Bladder microvascular endothelial cell (primary cell): Measurements from ENCODE around the gene RPS19BP1. TPM values are rescaled to one million over a fixed set of nuclear protein-coding genes. Genes with fewer than 3 reads are reported as not detected.

ENCODE experiments used
- total RNA-seq: library from RNA; depleted of rRNA; stranded (reverse); fragments of >200 nt; gene quantifications from 2 replicates; pipeline ENCODE4 v1.2.3, GENCODE V29; 2014

RPS19BP1 gene, protein sequence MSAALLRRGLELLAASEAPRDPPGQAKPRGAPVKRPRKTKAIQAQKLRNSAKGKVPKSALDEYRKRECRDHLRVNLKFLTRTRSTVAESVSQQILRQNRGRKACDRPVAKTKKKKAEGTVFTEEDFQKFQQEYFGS
- 49.6 and 59.9 TPM in 2 replicates for total RNA-seq

DNA sequence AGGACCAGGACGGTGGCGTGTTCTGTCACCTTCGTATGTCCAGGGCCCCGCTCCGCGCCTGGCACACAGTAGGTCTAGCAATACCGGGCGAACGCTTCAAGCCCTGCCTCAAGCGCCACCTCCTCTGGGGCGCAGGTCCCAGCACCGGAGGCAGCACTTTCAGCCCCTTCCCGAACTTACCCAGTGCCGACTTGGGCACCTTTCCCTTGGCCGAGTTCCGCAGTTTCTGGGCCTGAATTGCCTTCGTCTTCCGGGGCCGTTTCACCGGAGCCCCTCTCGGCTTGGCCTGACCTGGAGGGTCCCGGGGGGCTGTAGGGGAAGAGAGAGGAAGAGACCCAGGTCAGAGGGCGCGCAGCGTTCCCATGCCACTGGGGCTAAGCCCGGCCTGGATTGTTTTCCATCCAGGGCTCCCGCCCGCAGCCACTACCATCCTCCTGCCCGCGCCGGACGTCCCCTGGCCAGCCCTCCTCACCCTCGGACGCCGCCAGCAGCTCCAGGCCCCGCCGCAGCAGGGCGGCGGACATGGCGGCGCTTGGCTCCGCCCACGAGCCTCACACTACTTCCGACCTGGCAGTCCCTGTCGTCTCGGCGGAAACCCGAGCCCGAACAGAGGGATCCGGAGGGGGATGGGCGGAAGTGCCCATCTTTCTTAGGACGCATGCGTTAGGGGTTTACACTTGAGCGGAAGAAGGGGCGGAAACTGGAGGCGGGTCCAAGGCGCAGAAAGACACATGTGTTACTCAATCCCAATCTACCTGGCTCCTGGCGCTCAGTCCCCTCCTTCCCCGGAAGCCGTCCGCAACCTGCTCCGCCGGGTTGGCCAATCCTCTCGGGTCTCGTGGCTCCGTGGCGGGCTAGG lies at the start of gene RPS19BP1:
Gene RPS19BP1, minus strand, starts transcription at position 534 of the 859 bp plus-strand sequence. Its CDS starts 10 bp downstream, at position 524.

DNA sequence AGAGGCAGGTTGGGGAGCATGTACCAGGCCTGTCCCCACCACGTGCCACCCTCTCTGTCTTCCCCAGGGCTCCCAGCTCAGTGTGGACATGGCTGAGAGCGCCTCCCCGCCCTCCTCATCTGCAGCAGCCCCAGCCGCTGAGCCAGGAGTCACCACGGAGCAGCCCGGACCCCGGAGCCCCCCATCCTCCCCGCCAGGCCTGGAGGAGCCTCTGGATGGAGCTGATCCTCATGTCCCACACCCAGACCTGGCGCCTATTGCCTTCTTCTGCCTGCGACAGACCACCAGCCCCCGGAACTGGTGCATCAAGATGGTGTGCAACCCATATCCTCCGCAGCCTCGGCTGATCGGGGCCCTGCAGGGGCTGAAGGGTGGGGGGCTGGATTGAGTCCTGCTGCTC lies 38.1 kb upstream of the RPS19BP1 start, which contains the start of gene CACNA1I:
Gene CACNA1I, plus strand, starts transcription at position 89 of the 400 bp plus-strand sequence. Its CDS starts 0 bp downstream, at position 89.

DNA sequence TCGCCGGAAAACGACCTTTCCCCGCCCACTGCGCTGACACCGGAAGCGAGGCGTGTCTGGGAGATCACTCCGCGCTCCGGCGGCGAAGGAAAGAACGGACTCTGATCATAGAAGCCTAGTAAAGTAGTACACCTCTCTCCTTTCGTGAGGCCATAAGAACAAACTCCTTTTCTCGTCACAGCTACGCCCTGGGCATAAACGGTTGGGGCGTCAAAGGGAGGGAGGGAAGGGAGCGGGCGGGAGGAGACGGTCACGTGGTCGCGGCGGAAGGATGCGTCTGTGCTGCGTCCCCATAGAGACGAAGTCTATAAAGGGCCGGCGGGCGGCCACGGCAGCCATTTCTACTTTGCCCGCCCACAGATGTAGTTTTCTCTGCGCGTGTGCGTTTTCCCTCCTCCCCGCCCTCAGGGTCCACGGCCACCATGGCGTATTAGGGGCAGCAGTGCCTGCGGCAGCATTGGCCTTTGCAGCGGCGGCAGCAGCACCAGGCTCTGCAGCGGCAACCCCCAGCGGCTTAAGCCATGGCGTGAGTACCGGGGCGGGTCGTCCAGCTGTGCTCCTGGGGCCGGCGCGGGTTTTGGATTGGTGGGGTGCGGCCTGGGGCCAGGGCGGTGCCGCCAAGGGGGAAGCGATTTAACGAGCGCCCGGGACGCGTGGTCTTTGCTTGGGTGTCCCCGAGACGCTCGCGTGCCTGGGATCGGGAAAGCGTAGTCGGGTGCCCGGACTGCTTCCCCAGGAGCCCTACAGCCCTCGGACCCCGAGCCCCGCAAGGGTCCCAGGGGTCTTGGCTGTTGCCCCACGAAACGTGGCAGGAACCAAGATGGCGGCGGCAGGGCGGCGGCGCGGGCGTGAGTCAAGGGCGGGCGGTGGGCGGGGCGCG lies 12.1 kb downstream of the RPS19BP1 start, which contains the start of gene ATF4:
Gene ATF4, plus strand, starts transcription at position 337 of the 880 bp plus-strand sequence. CDS start 884 bp downstream, outside the sequence.

DNA sequence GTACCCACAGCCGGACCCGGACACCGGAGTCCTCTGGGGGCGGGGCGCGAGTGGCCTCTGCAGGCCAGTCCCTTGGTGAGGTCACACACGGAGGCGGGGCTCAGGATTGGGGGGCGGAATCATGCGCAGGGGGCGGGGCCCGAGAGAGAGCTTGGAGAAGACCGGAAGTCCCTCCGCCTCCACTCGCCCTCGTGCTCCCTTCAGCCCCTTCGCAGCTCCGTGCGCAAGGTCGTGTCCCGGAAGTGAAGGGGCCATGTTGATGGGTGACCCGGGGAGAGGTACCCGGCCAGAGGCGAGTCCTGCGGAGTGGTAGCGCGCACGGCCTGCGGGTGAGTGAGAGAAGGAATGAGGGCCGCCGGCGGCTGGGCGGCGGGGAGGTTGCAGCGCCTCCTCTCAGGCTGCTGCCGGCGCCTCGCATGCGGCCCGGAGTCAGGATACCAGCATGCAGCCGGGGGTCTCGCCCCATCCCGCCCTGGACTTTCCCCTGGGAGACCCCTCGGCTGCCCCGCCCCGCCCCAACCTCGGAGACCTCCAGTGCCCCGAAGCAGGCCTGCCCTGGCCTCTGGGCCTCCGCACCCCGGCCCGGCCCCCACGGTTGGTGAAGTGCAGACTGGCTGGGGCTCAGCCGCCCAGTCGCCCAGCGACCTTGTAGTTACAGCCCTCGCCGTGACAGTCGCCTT lies 30.3 kb downstream of the RPS19BP1 start, which contains the start of gene MIEF1:
Gene MIEF1, plus strand, starts transcription at position 182 of the 680 bp plus-strand sequence. CDS start 9,005 bp downstream, outside the sequence.

Other genes starting within 250 kb of the RPS19BP1 start
- 2,861 and 3,739 TPM in 2 replicates for gene RPL3, start 213.1 kb downstream of the RPS19BP1 start, total RNA-seq
- 0.49 and 1.5 TPM in 2 replicates for gene SYNGR1, start 182.8 kb downstream of the RPS19BP1 start, total RNA-seq
- 20.0 and 21.7 TPM in 2 replicates for gene TAB1, start 133.0 kb downstream of the RPS19BP1 start, total RNA-seq
- gene MGAT3, start 75.7 kb downstream of the RPS19BP1 start, total RNA-seq, result under 0.01 and 0.06 TPM in 2 replicates
- 12.6 and 20.1 TPM in 2 replicates for gene MIEF1, start 30.5 kb downstream of the RPS19BP1 start, total RNA-seq
- 121 and 127 TPM in 2 replicates for gene ATF4, start 12.2 kb downstream of the RPS19BP1 start, total RNA-seq
- not detected in 2 replicates for gene CACNA1I, start 38.0 kb upstream of the RPS19BP1 start, total RNA-seq